H4 (cell line): ENCODE measurements around the gene LRP6. TPM values are rescaled to one million over a fixed set of nuclear protein-coding genes. Genes with fewer than 3 reads are reported as not detected.
"Not testable (repeated sequence)": the region's sequence is repeated elsewhere in the genome, so short reads cannot be mapped to it uniquely, and the experiment has no call there.

Source experiments
- DNase-seq: peaks from one replicate; pipeline ENCODE4 v3.0.0-alpha.2; 2015; ENCODE audit warnings: low spot score
- total RNA-seq: library from RNA; depleted of rRNA; stranded (reverse); fragments of >200 nt; shearing (Covaris generic); gene quantifications from 2 replicates; pipeline ENCODE4 v1.2.3, GENCODE V29; 2014

The LRP6 gene
- total RNA-seq, 1 experiment from 2014 or later, result 19.0 TPM

DNA sequence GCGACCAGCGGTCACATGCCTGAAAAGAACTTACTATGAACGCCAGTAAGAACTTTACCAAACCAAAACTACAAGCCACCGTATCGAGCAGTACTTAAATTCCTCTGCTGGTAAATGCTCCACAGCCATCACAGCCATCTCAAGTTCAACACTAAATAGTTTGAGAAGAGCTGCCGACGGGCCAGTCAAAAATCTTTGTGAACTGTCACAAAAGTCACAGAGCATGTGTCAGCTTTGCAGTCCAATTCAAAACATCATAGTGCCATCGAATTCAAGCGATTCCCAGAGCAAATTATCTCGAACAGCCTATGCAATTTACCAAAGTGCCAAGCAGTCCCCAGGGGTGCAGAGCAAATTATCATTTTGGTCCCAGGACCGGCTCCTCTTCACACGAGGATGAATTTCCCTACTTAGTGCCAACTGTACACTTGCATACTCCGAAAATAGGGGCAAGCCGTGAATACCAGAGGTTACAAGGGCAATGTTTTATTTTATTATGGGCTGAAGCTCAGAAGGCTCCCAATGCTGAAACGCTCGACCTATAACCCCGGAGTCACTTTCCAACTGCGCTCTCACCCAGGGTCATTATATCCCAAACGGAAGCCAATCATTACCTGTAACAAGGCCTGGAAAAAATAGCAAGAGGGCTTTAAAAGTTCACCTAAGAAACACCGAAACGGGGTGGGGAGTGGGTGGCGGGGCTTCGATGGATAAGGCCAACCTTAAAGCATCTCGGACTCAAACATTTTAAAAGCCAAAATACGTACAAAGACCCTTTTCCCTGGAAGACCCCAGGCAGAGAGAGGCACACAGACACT is 1.1 kb downstream of the LRP6 start:
- no peak for DNase-seq

DNA sequence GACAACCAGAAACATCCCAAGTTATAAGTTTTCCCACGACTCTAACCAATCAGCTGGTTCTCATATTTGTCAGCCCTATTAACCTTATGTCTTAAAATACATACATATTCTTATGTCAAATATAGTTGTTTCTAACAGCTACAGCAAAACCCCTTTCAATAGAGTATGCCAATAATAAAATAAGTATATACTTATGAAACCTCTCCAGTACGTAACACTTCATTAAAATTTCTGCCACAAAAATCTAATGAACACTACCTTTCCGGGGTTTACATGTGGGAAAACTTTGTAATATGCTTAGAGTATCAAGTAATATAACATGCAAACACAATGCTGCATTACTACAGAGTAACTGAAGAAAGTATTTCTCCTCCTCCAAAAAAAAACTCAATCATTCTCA is 1.8 kb downstream of the LRP6 start:
- no peak for DNase-seq

DNA sequence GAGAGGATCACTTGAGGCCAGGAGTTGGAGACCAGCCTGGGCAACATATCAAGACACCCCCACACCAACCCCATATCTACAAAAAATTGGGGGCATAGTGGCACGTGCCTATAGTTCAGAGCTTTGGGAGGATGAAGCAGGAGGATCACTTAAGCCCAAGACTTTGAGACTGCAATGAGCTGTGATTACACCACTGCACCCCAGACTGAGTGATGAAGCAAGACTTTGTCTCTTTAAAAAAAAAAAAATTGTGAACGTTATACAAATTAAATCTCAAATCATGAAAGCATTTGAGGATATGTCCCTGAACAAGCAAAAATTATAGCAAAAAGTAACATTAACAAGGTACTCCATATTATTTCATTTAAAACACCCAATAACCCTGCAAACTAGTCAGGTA is 2.9 kb downstream of the LRP6 start:
- DNase-seq, result no peak

DNA sequence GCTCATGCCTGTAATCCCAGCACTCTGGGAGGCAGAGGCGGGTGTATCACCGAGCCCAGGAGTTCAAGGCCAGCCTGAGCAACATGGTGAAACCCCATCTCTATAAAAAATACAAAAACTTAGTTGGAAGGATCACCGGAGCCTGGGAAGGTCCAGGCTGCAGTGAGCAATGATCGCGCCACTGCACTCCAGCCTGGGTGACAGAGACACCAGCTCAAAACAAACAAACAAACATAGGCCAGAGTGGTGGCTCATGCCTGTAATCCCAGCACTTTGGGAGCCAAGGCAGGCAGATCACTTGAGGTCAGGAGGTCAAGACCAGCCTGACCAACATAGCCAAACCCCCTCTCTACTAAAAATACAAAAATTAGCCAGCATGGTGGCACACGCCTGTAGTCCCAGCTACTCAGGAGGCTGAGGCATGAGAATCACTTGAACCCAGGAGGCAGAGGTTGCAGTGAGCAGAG is 10.5 kb downstream of the LRP6 start:
- not testable (repeated sequence) for DNase-seq

DNA sequence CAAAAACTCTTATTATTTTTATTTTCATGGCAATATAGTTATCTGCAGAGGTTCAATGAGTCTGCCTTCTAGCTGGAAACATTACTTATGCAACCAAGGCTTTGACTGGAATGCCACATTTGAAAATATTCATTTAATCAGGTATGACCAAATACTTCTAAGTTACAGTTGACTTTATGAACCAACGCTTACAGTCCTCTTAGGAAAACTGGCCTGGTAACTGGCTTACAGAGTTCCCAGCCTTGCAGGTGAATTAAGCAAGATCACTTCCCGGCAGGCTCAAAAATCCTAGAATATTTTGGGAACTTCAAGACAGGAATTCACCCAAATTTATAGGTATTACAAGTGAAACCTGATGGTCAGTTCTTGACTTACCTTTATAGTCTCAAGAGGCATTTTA is 12.3 kb downstream of the LRP6 start:
- DNase-seq, result no peak

DNA sequence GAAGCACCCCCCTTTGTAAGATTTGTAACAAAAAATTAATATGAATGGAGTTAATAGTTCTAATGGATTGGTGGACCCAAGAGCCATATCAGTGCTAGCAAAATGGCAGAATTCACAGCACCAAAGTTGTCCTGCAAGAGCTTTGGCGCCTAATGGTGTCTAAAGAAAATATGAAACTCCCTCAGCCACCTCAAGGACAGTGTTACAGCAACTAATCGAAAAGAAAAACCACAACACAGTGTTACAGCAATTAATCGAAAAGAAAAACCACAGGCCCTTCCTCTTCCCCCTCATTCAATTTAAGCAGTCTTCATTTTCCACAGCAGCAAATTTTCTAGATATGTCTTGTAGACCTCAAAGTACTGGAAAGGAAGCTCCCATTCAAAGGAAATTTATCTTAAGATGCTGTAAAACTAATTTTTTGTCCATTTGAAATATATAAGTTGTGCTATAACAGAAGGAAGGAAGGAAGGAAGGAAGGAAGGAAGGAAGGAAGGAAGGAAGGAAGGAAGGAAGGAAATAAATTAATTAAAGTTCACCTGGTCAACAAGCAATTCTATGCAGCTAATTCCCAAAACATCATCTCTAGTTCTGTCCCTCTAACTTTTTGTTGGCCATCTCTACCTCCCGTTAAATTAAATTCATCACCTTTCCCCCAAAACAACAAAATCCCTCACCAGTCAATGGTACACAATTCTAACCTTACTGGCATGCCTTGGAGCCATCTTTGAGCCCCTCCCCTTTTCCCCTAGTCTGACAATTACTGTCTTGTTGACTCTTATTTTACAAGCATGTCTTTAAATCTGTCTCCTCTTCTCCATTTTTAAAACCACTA is 17.4 kb downstream of the LRP6 start:
- DNase-seq, result no peak

DNA sequence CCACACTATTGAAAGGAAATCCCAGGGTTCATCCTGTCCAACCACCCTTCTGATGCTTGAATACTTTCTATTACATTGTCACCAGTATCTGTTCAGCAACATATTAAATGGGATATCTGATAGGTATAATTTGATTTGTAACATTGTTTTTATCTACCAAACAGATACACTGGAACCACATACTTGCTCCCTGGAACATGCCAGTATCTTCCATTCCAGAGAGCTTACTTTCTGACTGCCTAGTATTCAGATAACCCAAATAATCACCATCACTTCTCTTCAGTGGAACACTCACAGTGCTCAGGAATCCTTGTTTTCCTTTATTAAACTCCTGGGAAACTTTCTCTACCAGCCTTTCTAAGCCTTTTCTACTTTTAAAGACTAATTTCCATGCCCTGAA is 19.3 kb downstream of the LRP6 start:
- no peak for DNase-seq

DNA sequence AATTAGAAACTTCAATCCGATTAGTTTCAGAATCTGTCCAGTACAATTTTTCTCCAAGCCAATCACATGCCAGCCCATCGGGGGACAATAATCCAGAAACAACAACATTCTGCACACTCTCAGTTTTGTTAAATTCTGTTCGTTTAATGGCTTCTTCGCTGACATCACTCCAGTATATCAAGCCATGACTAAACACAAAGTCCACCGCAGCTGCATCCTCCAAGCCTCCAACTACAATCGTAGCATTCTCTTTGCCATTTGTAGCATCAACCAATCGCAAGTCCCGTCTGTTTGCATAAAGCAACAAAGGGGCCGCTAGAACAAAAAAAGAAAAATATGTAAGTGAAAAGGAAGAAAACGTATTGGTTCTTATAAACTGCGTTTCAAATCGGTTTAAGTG is 22.5 kb downstream of the LRP6 start:
- no peak for DNase-seq

DNA sequence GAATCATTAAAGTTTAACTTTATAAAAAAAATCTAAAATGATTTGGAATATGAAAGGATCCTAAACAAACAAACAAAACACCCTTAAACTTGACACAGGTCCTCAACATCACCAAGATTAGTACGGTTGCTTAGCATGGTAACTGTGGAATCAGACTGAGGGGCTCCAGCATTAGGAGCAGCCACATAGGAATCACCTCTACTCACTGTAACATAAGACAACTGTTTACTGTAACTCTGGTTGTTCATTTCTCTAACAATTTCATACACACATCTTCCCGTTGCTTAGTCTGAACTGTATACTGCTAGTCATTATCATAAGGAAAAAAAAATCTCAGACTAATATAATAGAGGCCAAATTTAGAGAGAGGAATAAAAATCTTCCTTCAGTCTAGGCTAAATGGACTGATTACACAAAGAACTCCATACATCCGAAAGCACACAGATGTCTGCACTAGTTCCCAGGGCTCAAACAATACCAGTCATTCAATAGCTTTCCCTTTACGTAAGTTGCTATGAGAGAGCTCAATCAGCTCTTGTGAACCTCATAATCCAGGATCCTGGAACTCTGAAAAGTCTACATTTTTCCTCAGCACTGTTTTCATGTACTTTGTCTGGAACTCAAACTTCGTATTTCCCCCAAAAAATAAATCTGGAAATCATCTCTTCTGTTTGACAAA is 26.0 kb downstream of the LRP6 start:
- DNase-seq, result no peak

DNA sequence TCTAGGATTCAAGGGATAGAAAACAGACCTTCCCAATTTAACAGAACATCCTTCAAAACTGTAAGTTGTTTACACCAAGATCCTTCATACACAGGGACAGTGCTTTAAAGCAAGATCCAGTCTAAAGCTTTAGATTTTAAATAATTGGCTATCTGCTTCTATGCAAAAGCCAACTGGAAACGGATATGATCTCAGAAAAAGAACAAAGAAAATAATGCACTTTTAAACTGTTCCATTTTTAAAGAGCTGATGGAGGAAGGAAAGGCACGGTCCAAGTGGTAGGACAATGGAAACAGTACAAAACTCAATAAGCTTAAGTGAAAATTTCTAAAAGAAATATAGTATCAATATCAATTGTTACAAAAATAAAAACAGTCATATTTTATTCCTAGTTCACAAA is 27.7 kb downstream of the LRP6 start:
- no peak for DNase-seq

DNA sequence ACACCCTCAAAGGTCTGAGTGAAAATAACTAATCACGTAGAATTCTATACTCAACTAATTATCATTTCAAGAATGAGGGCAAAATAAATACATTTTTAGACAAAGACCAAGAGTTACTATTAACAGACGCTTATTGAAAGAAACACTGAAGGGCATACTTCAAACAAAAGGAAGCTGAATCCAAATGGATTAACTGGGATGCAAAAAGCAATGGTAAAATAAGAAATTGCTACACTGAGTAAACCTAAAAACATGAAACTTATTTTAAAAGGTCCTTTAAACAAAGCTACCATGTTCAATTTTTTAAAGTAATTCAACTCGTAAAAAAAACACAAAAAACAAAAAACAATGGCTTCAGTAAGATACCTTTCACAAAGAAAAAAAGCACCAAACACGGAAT is 28.2 kb downstream of the LRP6 start:
- no peak for DNase-seq

DNA sequence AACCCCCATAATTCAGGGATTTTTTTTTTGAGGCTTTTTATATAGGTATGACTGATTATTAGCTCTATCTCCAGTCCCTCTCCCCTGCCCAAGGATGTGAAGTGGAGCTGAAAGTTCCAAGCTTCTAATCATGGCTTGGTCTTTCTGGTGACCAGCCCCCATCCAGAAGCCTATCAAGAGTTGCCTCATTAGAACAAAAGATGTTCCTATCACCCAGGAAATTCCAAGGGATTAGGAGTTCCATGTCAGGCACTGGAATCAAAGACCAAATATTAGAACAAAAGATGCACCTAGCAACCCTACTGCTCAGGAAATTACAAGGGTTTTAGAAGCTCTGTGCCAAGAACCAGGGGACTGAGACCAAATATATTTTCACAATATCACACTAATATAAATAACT is 29.9 kb downstream of the LRP6 start:
- DNase-seq, result no peak

DNA sequence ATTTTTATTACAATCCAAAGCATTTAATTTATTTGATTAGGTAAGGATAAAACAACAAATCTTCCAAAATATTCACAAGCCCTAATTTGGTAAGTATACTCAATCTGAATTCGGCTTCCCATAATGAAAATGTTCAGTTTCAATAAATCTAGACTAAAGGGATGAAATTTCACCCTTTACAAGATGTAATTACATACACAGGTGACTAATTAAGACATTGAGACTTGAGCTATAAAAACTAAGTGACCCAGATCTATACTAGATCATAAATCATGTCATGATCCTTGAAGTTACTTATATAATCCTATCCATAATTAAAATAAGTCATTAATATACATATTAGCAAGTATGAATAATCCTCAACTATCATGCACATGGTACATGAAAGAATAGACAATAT is 36.6 kb downstream of the LRP6 start:
- no peak for DNase-seq

DNA sequence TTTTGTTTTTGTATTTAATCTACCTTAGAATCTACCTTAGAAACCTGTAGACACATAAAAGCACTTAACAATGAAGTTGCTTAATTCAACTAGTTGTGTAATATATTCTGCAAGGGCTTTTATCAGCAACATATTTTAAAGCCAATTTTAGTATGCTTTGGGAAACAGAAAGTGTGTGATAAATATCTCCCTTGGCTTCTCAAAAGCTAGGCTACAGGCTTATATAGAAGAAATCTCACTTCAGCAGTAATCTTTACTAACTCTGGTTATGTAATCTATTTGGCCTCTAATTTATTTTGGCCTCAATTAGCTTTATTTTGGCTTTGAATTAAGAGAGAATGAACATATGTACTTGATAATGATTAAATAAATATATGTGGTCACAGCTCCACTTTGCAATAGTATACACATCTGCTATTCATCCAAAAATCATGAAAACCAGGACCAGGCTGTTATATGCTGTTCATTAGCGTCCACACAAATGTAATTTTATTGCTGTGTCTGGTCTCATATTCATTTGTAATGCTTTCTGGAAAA is 37.2 kb downstream of the LRP6 start:
- DNase-seq, result no peak

DNA sequence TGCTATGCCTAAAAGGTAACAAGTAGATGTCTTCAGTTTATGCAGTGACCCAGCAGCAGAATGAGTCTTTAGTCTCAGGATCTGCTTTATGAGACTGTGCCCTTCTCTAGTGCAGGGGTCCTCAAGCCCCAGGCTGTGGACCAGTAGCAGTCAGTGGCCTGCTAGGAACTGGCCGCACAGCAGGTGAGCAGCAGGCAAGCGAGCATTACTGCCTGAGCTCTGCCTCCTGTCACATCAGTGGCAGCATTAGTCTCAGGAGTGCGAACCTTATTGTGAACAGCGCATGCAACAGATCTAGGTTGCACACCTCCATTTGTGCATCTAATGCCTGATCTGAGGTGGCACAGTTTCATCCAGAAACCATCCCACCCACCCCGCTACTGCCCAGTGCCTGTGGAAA is 38.4 kb downstream of the LRP6 start:
- DNase-seq, result no peak

DNA sequence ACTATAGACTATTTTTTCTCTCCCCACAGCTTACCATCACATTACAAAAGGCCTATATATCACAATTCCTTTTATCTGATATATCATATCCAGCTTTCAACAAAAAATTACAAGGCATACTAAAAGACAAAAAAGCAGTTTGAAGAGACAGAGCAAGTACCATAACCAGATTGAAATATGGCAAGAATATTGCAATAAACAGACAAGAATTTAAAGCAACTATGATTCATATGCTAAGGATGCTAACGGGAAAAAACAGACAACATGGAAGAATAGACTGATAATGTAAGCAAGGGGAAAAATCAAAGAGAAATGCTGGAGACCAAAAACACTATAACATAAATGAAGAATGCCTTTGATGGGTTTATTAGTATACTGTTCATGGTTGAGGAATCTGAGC is 40.7 kb downstream of the LRP6 start:
- no peak for DNase-seq

DNA sequence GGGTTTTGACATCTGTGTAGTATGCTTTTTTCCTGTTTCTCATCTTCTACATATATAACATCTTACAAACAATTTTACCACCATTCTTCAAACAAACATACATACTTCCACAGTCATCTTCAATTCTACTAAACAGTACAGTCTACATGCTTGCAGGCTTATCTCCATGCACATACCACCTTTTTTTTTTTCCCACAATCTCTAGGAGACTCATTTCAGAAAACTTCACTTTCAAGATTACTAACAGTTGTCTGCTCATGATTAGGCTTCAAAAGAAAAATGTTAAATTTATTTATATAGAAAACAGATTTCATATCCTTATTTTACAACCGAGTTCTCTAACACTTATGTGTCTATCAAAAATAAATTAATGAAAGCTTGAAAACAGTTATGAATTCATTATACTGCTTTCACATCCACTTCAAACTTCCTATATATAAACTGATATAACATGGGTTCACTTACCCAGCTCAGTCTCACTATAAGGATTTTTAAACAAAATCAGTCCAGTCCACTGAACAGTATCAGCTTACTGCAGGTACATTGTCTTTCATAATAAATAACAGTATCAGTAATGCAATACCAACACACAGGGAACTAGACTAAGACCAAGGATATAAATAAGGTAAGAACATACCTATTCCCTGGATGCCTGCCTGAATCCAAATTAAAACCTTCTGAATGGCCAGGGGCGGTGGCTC is 42.5 kb downstream of the LRP6 start:
- no peak for DNase-seq

DNA sequence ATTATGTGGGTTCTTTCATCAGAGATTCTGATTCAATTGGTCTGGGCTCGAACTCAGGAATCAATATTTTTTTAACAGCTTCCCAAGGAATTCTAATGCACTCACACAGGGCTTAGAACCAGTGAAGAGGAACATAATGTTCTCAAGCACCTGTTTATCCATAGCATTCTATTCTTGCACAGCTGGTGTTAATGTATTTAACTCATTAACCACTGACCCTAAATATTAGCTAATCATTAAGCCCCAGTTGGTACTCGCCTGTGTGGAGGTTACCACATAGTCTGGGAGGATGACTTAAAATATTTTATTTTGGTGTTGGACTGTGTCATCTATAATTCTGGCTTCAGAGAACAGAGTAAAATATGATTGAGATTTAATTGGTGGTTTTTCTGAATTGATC is 45.3 kb downstream of the LRP6 start:
- DNase-seq, result no peak

DNA sequence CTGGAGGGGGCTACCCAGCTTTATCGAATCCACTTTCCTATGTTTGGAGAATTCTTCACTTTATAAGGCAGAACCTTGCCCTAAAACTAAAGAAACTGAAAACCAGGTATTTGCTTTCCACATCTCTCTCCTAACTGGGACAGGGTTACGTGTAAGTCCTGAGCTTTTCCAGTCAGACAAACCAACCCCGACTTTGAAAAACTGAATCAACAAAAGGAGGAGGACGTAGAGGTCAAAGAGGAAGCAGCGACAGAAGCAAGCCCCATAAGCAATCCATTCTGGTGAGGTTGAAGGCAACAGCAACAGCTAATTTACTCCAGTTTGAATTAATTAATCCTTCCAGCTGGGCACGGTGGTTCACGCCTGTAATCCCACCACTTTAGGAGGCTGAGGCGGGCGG is 47.2 kb downstream of the LRP6 start:
- DNase-seq, result no peak

DNA sequence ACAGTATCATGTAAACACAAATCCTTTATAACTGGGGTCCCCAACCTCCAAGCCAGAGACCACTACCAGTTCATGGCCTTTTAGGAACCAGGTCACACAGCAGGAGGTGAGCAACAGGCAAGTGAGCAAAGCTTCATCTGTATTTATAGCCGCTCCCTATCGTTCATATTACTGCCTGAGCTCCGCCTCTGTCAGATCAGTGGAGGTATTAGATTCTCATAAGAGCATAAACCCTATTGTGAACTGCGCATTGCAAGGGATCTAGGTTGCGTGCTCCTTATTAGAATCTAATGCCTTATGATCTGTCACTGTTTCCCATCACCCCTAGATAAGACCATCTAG is 49.9 kb downstream of the LRP6 start:
- DNase-seq, result no peak

DNA sequence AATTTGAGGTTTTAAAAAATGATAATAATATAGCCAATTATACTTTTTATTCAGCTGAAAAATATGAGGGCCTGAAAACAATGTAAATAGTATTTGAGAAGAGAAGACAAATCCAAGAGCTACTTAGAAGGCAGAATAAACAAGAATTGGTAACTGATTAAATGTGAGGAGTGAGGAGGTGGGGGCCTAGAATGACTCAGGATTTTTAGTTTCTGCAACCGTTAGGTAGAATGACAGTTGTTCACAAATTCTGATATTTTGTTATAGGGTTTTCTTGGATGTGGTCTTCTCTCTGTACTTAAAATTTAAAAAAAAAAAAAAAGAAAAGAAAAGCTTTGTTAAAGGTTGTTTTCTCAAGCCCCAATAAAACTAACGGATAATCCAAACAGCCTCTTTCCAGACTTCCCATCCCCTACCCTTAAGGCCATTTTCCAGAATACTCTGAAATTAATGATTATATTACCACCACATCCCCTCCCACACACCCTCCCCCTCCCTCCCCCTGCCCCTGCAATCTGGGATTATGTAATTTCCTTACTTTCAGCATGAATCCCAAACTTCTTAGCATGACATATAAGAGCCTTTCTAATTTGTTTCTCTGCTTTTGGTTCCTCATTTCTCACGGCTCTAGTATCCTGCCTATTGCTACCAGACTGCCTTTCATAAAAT is 50.4 kb downstream of the LRP6 start:
- DNase-seq, result no peak
